Activated T-helper 1 cell treated with anti-CD3 and anti-CD28 coated beads, Interleukin-2, amount 50 U/mL, for 16 hours (primary cell): ENCODE data around the gene KRT40.

Experiments
- DNase-seq, 2 donors: peaks; one replicate each; pipeline ENCODE4 v3.0.0-alpha.2; 2020; ENCODE audit warnings: low read depth in 1 of 2, low spot score in 1 of 2

KRT40 gene

DNA sequence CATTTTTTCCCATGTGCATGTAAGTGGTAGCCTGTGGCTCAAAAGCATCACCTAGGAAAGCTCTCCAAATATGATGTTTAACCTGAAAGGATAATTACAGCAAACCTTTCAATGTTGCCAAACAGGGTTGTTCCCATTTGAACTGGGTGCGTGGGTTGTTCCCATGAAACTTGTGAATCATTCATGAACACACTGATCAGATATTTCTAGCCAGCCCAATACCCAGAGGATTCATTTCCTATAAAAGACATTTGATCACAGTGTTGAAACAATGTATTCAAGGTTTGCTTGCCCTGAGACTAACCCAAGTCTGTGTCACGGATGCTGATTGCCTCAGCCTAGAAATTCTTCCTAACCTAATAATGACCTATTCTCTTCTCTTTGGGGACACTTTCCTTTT lies 30.2 kb downstream of the KRT40 start:
- no peak for DNase-seq

DNA sequence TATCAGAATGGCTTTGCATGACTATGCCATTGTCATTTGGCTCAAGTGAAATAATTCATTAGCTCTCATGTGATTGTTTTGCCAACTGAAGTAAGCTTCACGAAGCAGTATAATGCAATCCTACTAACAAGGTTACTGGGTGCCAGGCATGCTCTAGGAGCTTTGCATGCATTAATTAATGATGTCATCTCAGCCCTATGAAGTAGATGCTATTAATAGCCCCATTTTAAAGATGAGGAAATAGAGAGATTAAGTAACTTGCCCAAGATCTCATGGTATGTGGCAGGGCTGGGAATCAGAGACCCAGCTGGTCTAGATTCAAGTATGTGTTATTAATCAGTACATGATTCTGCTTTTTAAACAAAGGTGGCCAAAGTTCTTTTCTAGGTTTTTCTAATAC lies 31.5 kb downstream of the KRT40 start:
- DNase-seq, result no peak

DNA sequence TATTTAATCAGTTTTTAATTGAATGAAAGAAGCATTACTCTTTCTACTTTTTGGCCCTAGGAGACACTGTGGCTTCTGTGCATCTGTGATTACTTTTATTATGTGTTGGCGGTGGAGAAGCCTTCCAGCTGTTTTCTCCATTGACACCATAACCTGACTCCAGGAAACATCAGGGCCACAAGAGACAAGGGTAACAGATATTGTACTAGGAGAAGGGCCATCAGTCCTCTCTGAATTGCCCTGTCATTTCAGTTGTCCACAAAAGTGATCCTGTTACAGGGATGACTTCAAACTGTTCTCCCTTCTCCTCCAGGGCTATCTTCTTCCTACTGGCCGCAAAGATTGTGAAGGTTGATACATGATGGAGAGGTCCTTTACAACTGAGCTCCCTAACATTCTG lies 32.0 kb downstream of the KRT40 start:
- no peak for DNase-seq

DNA sequence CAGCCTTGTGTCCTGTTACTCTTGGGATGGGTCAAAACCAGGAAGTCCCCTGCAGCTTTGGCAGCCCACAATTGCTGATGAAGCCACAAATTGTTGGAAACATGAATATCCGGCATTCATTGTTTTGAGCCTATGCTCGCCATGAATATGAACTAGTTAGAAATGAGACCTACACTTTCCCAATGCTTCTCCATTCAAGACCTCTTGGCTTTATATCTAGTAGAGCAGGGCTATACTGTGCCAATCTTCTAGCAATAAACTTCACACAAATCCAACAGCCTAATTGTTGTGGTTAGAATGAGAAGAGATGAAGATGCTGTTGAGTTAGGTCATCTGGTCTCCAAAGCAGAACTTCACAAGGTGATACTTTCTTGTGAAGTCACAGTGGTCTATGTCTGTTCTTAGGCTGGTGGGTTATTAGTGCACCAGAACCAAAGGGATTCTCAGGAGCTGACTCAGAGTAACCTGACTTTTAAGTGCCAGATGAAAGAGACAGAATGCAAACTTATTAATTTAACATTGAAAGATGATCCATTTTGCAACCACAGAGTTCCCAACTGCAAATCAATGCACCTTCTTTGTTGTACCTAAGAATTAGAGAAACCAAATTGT lies 33.0 kb downstream of the KRT40 start:
- DNase-seq, result no peak

DNA sequence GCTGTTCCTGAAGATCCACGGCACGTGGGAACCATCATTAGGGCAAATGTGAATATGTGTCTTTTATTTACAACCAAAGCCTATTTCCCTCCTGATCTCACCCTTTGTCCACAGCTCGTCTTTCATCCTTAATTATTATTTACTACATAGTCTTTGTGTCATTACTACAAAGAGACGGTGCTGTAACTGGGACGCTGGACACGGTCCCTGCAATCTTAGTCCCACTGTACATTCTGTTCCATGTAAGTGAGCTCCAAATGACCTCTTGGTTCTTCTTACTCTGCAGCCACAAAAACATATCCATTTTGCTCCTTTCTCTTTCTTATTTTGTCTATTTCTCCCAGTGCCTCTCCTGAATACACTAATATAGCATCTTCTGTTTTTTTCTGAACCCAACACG lies 34.0 kb downstream of the KRT40 start:
- no peak for DNase-seq

DNA sequence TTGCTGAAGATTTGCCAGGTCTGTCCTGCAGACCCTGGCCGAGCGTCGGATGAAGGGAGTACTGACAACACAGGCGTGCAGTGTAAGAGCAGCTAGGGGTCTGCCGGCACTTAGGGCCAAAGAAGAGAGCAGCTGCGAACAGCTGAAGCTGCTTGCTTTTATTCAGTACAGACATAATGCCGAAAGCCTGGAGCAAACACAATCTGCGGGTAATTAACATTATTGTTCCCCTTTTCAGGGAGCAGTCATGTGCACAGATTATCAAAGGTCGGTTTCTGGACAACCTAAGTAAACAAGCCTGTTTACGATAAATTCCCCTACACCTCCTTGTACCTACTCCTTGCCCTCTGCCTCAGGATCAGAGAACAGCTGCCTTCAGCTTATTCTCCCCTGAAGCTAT lies 34.7 kb downstream of the KRT40 start:
- no peak for DNase-seq

DNA sequence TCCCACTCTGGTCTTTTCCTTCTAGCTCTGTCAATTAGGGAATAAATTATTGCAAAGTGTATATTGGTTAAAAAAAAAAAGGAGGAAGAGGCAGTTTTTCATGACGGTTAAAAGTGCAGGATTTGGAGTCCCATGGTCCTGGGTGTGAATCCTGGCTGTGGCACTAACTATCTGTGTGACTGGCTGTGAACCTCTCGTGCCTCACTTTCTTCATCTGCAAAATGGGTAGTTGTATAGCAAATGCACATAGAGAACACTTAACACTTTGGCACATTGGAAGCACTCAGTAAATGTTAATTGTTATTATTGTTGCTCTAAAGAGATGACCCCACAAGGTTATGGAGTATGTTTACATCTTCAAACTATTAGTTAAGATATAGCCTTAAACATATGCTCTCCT lies 36.2 kb downstream of the KRT40 start:
- DNase-seq, result no peak

DNA sequence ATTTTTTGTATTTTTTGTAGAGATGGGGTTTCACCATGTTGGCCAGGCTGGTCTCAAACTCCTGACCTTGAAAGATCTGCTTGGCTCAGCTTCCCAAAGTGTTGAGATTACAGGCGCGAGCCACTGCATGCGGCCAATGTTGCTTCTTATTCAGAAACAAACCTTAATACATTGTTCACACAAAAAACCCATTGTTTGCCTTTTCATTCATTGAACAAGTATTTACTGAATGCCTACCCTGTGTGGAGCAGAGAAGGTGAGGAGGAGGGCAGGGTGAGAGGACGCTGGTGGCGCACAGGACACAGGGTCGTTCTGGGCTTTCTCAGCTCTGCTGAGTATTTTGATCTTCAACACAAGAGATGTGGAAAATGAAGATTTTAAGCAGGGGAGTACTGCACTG lies 38.7 kb downstream of the KRT40 start:
- DNase-seq, result no peak

DNA sequence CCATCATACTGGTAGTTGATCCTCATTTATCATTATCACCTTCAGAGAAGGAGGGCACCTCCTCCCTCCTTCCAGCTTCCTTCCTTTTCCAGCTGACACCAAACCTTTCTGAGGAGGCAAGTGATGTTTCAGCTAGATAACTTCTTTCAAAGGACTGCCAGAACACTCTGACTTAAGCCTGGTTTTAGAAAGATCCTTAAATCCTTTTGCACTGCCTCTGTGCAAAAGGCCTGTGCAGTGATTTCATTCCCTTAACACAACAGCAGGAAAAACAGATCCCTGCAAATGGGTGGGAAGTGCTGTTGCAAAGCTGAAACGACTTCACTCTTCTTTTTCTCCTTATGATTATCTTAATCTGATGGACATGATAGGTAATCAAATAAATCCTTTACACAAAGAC lies 39.6 kb downstream of the KRT40 start:
- no peak for DNase-seq

DNA sequence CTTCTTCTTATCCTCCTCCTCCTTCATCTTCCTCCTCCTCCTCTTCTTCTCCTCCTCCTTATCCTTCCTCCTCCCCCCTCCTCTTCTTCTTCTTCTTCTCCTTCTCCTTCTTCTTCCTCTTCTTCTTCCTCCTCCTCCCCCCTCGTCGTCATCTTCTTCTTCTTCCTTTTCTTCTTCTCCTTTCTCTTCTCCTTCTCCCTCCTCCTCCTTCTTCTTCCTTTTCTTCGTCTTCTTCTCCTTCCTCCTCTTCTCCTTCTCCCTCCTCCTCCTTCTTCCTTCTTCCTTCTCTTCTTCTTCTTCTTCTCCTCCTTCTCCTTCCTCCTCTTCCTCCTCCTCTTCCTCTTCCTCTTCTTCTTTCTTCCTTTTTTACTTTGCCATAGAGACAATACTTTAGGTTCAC lies 41.6 kb downstream of the KRT40 start:
- no peak for DNase-seq

DNA sequence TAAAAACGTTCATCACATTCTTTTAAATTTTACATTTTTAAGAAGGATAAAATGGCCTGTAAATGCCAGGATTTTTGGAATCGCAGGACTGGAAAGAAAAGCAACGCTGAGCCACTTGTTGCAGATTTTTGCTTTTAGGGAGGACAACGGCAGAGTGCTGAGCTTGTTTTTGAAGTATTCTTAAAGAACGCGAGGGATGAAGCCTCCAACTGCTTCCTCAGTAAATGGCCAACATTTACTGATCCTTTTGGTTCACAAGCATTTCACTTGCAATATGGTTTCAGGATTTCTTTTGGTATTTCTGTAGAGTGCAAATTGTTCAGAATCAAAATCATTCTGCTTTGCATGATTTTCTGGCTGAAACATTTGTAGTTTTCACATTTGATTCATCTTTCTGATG lies 43.9 kb downstream of the KRT40 start:
- no peak for DNase-seq

DNA sequence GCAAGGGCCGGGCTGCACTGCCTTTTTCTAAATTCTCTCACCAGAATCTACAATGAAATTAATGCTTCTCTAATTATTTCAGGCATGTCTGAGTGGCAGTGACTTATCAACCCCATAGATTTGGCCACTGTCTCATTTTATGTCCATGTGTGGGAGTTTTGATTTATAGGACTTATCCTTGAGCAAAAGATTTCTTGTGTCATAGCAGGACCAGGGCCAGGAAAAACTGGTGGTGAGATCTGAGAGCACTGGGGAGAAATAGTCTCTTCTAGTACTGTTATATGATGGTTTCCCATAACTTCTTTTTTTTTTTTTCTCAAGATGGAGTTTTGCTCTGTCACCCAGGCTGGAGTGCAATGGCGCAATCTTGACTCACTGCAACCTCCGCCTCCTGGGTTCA lies 45.1 kb downstream of the KRT40 start:
- DNase-seq, result no peak

DNA sequence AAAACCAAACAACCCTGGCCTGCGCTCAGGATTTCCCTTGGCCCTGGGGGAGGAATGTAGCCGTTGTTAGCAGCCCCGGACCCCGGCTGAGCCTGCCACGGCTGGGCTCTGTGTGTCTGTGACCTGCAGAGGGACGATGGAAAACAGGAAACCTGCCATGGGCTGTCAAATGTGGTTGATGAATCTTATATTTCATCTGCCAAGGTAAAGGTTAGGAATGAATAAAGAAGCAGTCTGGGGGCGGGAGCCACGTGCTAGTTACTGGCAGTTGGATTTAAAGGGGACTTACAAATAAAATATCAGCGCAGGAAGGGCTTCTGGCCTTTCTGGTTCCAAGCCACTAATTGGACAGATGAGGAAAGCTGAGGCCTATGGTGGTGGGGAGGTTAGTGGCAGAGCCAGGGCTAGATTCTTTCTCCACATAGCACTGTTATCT lies 46.7 kb downstream of the KRT40 start, which contains the start of gene KRT23:
TSS of gene KRT23 (minus strand) at position 263 of the 436 bp plus-strand sequence. CDS start 1,043 bp downstream, outside the sequence.
- no peak for DNase-seq

DNA sequence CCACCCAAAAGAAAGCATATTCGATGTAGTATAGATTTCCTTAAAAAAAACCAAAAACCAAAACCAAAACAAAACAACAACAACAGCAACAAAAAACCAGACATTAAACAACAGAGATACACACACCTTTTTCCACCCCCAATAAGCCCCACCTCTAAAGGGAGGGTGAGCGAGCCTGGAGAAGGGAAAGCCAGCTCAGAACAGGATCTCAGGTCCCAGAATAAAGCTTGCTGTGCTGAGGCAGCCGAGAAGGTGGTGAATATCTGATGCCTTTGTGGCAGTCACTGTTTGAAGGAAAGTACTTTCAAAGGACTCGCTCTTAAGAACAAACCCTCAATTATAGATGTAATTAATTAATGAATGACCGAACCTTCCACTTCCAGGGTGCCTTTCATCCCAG lies 47.1 kb downstream of the KRT40 start:
- no peak for DNase-seq

DNA sequence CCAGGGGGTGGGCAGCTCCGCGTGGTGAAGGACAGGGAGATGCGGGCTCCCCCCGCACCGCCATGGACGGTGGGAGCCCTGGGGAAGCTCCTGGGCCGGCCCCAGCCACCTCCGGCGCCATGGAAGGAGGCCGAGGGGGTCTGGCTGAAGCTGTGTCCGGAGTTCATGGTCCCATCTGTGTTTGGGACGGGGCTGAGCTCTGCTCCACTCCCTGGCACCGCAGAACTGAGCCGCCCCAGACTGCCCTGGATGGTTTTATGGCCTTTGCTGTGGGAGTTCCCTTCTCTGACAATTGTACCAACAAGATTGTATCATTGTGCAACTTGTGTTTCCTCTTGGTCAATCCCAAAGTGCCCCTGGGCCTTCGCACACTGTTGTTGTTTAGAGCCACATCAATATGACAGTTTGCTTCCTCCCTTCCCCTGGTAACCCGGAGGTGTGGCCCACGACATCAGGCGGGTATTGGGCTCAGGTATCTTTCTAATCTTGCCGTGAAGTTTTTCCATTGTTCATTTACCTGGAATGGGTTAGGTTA lies 47.6 kb downstream of the KRT40 start:
- DNase-seq, result no peak

DNA sequence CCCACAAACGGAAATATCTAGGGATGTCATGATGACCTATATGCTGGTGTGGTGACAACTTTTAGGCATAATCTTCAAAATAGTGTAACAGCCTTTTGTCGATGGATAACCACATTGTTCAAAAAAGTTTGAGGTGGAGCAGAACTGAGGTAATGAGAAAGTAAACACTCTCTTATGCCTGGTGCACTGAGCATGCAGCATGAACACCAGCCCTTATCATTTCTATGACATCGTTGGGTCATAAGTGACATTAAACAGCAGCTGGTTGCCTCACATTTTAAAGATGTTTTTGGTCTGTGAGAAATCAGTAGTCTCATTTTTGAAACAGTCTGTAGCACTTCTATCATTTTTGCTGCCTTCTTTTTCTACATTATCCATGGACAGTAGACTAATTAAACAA lies 48.5 kb downstream of the KRT40 start:
- no peak for DNase-seq

DNA sequence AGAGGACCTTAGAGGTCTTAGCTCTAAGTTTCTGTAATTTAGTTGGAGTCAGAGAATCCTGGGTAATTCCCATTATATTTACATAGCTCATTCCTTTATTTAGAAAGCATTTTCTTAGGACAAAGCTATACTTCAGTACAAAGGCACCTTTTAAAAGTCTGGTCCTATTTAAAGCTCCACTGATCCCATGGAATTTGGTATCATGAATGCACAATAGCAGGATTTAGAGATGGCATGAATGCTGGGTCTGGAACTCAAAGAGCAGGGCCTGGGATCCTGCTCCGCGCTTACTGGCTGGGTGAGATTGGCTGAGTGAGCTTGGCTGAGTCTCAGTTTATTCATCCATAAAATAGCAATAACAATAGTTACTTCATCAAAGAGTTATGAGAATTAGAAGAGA lies 51.5 kb downstream of the KRT40 start:
- no peak for DNase-seq

DNA sequence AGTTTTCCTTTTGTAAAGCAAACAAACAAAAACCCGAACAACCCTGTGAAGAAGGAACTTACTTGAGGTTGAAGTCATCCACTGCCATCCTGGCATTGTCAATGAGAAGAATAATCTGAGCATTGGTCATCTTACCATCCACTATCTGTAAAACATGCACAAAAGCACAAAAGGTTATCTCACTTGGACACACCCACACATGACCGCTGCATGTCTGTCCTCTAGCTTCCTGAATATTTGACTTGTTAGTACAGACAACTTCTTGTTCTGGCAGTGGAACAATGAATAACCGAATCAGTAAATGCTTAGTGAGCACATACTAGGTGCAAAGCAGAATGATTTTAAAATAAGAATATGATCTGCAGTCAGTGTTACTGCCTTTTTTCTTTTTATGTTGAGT lies 52.8 kb downstream of the KRT40 start:
- DNase-seq, result no peak
